Bone marrow (tissue), 2 donors: ENCODE measurements around the gene SLC25A22.

Experiments used
- DNase-seq, 2 donors: peaks; one replicate each; lab custom pipeline; 2025; lab: John Stamatoyannopoulos, UW

Gene SLC25A22

DNA sequence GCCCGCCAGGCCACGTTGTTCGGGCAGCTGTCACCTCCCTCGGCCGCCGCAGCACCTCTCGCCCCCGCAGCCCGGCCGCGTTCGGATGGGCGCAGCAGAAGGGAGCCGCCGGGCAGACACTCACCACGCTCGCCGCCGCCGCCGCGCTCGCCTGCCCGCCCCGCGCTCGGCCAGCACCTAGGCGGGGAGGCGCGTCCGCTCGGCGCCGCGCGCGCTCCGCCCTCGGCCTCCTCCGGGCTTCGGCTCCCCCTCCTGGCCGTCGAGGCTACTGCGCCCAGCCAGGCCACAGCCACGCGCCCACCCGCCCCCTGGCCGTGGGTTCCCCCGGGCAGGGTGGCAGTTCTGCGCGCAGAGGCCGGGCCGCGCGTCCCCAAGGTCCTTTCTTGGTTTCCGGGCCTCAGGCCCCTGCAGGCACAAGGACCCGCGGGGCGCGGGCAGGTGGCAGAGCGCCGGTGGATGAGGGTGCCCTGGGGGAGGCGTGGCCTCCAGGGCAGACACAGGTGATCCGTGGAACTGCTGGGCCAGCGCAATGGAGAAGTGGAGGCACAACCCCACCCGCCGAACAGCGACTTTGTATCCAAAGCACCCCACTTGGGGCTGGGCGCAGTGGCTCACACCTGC, at the start of gene SLC25A22:
TSS of gene SLC25A22 (minus strand) at position 189 of the 621 bp plus-strand sequence. CDS start 3,275 bp downstream, outside the sequence.
- peak; percentile 9 to 82 for DNase-seq

DNA sequence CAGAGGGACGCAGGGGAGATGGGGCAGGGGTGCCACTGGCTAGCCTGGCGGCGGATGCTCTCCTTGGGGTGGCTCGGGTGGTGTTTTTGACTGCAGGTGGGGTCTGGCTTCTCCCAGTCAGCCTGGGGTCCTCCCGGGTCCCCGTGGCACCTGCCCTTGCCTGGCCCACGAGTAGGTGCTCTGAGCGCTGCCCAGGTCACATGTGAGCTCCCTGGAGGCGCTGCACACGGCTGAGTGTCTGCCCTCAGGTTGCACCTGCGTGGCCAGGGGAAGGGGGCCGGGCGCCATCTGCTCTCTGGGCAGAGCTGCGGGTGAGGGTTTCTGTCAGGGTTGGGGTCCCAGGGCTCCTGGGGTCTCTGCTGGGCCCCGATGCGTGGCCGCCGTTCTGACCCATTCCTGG, 49.8 kb upstream of the SLC25A22 start:
- no peak for DNase-seq

GRCh38 chr11:846496-847098, 48.5 kb upstream of the SLC25A22 start:
- DNase-seq: no peak

DNA sequence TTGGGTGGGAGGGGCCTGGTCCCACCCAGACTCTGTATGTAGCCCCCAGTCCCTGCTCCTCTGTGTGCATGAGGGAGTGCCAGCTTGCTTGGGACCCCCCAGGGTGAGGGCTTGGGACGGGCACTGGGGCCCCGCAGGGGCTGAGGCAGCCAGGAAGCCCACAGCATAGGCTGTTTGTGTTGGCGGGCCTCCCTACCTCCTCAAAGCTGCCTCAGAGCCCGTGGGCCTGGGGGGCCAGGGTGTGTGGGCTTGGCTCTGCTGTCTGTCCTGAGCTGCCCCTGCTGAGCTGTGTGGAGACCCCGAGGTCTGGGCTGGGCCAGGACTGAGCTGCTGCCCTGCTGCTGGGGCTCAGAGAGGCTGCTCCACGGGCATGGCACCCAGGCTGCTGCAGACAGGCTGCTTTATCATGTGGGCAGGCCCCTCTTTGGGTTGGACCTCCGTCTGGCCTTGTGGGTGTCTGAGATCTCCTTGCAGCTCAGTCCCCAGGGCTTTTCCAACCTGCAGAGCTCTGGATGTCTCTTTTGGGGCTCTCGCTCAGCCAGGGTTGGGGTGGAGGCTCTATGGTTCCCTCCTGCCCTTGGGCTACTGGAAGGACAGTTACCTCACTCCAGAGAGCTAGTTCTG, 47.9 kb upstream of the SLC25A22 start:
- DNase-seq: no peak

DNA sequence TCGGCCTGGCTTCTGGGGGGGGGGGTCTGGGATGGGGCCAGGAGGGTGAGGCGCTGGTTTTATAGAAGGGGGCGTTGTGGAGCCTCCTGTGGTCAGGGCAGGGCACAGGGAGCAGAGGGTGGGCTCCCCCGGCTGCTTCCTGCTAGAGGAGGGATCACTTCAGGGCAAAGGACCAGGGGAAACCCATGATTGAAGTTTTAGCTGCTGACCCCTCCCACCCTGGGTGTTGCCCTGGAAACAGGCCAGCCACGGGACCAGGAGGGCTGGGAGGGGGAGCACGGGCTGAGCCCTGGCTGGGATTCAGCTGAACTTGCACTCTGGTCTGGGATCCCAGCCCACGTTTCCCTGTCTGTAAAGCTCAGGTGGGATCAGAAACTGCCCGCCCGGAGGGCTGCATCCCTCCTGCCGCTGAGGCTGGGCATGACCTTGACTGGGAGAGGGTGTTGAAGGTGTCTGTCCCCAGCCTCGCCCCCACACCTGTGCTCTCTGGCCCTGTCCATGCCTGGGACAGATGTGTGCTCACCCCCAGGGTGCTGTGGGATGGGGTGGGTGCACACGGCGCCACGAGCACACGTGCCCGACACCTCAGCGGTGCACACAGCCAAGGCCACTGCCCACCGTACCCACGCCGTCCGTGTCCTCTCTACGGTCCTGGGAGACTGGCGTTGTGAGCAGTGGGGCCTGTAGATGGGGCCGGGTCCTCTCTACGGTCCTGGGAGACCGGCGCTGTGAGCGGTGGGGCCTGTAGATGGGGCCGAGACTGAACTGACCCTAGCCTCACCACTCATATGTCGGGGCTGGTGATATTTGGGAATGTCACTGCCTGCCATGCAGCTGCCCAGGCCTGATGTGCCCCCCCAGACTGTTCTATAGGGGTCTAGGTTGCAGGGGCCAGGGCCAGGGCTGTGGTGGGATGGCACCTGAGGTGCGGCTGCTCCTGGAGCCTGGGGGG, 46.9 kb upstream of the SLC25A22 start:
- no peak for DNase-seq

DNA sequence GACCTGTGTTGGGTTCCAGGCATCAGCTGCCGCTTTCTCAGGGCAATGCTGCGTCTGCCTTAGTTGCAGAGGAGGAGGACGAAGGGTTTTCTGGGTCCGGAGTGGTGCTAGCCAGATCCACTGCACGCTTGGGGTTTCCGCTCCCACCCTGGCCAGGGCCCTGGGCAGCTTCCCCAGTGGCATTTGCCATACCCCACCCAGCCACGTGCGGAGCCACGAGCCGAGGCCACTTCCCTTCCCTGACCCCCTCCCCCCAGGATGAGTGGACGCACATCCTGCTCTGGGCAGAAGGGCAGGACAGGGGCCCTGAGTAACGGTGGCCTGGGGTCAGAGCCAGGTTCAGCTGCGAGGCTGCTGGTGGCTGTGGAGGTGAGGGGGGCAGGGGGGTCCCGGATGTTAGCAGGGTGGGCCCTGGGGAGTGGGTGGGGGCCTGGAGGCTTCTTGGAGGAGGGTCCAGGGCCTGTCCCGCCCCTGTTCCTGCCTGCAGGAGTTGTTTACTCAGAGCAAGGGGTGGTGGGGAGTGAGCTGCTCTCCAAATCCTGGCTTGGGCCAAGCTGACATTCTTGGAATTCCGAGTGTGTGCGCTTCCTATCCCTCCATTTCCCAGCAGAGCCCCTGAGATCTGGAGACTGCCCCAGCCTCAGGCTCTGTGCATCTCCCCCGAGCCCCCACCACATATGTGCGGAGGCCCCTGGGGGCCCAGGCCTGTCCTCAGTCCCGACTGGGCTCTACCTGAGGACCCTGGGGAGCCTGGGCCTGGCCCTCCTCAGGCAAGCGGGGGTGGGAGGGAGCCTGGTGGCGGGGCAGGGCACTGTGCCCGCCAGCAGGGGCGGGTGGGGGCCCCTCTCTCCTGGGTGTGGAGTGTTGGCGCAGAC, 46.0 kb upstream of the SLC25A22 start:
- no peak for DNase-seq

DNA sequence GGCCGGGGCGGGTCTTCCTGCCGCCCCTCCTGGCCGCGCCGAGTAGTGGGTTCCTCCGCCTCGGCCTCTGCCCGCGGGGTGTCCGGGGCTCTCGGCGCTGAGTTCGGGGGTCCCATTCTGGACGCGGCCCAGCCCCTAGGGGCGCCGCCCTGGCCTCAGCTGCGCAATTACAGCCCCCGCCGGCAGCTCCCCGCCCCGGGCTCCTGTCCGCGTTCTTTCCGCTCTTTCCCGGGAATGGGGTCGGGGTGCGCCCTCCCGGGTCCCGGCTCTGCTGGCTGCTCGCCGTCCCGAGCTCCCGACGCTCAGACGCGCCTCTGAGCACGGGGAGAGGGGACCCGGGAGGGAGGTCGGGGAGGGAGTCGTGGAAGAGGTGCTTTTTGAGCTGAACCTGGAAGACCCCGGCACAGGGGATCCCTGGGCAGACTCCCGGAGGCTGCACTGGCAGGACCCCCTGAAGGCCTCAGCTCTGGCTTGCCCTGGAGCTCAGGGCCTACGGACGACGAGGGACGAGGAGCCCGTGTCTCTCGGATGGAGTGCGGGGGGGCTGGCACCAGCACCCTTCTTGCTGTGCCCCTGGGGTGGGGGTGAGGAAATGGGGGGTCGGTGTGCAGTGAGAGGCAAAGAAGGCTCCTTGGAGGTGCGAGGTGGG, 45.1 kb upstream of the SLC25A22 start:
- DNase-seq: no peak

DNA sequence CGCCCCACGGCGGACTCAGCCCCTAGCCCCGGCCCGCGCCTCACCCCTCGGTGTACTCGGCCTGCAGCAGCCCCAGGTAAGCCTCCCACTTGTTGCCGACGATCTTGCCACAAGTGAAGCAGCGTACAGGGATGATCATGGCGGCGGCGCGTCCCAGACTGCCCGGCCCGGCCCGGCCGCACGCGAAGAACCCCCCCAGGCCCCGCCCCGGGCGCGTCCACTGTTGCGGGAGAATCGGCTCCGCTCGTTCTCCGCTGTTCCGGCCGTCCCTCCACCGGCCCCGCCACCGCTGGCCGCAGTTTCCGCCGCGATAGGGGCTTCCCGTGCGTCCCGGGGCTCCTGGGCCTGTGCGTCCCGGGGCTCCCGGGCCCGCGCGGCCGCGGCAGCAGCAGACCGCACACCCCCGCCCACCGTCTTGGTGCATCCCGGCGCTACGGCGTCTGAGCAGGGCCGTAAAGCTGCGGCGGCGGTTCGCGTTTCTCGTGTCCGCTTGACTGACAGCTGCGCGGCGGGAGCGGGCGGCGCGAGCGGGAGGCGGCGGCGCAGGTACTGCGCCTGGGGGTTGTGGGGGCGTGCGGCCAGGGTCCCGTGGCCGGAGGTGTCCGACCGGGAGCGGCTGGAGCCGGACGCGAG, 44.4 kb upstream of the SLC25A22 start, which contains the start of the genes POLR2L and TSPAN4:
TSS of gene POLR2L (minus strand) at position 160 of the 633 bp plus-strand sequence. CDS start at position 139, 21 bp downstream.
TSS of gene TSPAN4 (plus strand) at position 483 of the 633 bp plus-strand sequence. CDS start 7,453 bp downstream, outside the sequence.
- peak; percentile 56 to 98 for DNase-seq

GRCh38 chr11:841981-842369, 43.9 kb upstream of the SLC25A22 start:
- no peak for DNase-seq

- no peak for DNase-seq
Observed at GRCh38 chr11:839875-840617, 42.0 kb upstream of the SLC25A22 start.

GRCh38 chr11:839280-839623, 41.2 kb upstream of the SLC25A22 start:
- no peak for DNase-seq

DNA sequence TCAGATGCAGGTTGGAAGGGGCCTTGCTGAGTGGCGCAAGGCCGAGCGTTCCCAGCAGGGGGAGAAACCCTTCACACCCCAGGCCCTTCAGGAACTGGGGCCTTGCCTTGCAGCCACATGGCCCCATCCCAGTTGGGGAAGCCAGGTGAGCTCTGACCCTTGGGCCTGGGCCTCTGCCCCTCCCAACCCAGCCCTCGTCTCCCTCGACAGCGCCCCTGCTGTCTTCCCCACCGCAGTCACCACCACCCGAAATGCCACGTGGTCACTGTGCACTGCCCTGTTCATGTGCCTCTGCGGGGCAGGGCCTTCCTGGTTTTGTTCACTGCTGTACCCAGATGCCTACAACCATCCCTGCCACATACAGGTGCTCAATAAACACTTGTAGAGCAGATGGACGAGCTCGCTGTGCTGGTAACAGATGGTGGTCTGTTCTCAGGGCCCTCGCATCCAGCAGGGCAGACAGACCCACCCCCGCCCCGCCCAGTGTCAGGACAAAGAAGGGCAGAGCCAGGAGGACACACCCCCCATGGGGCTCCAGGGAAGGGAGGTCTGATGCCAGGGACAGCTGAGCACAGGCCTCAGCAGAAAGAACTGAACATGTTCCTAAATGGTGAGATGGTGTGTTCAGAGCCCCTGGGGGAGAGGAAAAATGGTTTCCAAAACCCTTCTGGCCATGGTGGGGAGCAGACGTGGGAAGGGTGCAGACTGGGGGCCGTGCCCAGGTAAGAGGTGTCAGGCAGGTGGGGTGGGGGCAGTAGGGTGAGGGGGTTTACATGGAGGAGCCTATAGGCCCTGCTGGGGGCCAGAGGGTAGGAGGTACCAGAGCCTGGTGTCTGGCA, 40.6 kb upstream of the SLC25A22 start:
- no peak for DNase-seq

DNA sequence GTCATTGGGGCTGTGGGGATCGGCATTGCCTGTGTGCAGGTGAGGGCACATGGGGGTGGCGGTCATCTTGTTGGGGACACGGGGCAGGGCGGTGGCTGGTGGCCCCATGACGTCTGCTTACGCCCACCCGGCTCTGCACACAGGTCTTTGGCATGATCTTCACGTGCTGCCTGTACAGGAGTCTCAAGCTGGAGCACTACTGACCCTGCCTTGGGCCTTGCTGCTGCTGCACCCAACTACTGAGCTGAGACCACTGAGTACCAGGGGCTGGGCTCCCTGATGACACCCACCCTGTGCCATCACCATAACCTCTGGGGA, 39.9 kb upstream of the SLC25A22 start:
- DNase-seq: no peak

DNA sequence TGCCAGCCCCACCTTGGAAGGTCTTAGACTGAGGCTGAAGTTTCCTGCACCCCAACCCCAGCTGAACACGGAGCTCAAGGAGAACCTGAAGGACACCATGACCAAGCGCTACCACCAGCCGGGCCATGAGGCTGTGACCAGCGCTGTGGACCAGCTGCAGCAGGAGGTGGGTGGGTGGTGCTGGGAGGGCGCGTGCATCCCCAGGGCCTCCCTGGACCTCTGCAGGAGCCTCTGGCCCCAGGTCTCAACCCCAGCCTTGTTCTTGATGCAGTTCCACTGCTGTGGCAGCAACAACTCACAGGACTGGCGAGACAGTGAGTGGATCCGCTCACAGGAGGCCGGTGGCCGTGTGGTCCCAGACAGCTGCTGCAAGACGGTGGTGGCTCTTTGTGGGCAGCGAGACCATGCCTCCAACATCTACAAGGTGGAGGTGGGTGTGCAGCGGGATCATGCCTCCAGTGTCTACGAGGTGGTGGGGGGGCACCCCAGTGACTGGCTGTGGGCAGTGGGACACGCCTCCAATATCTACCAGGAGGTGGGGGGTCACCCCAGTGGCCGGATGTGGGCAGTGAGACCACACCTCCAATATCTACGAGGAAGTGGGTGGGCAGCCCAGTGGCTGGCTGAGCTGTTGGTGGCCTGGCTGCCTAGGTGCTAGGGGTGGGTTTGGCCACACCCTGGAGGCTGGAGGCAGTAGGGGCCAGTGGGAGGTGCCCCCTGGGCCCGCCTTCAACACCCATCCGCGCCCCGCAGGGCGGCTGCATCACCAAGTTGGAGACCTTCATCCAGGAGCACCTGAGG, 39.3 kb upstream of the SLC25A22 start:
- DNase-seq: no peak

DNA sequence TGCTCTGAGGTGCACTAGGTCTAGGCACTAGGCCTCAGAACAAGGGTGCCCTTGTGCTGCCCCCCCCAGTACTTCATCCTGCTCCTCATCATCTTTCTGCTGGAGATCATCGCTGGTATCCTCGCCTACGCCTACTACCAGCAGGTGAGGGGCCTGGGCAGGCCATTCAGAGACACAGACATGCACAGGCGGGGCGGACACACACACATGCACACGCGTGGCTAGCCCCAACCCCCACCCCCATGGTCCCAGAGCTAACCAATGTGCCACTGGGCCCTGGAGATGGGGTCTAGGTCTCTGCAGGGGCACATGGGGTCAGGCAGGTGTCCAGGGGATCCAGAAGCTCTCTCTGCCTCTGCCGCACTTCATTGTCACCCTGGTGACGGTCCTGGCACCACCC, 38.6 kb upstream of the SLC25A22 start:
- no peak for DNase-seq

GRCh38 chr11:836274-836673, 38.2 kb upstream of the SLC25A22 start:
- DNase-seq: no peak

- DNase-seq: peak; percentile 11 to 35
Observed at GRCh38 chr11:834371-835316, 36.6 kb upstream of the SLC25A22 start.
